Panc1 (cell line): ENCODE measurements around the gene PEAK3. TPM values are rescaled to one million over a fixed set of nuclear protein-coding genes. Genes with fewer than 3 reads are reported as not detected.

ENCODE experiments used
- ATAC-seq: fragments of 200-7000 bp; cut with Tn5 transposase; 2 replicates; pipeline ENCODE4 v1.9.1; 2020; ENCODE audit warnings: mild to moderate bottlenecking, moderate library complexity
- BruUV-seq: library from RNA; stranded (reverse); fragments of 400-500 nt; replicated peaks from 2 replicates; lab custom pipeline; 2021; lab: Mats Ljungman, UMichigan
- CTCF ChIA-PET: fragments of 300-600 bp; sonication (Branson Sonifier 250); formaldehyde crosslinking; loops from one replicate; lab custom pipeline; 2022; ENCODE audit warnings: antibody characterized with exemption; lab: Charles Lee
- POLR2A ChIA-PET: fragments of 300-600 bp; sonication (Branson Sonifier 250); formaldehyde crosslinking; loops from one replicate; lab custom pipeline; 2022; ENCODE audit warnings: antibody characterized with exemption; lab: Charles Lee
- DNase-seq: peaks from one replicate; pipeline ENCODE4 v3.0.0-alpha.2; 2010; ENCODE audit warnings: low read depth, low spot score
- H3K27ac ChIP-seq: 2 replicates; pipeline ENCODE4 v1.5.1; 2011; ENCODE audit warnings: mild to moderate bottlenecking, low read length, inconsistent platforms
- H3K27me3 ChIP-seq: fragments of 200-500 bp; sonication (Bioruptor generic); 2 replicates; pipeline ENCODE4 v1.6.0; 2014; ENCODE audit warnings: low read length, inconsistent platforms; ENCODE audit not compliant: control insufficient read depth, insufficient read depth
- H3K36me3 ChIP-seq: fragments of 200-500 bp; sonication (Bioruptor generic); 2 replicates; pipeline ENCODE4 v1.5.1; 2014; ENCODE audit warnings: inconsistent platforms, mild to moderate bottlenecking, low read length, moderate library complexity; ENCODE audit not compliant: control insufficient read depth, insufficient read depth
- H3K4me1 ChIP-seq: 2 replicates; pipeline ENCODE4 v1.5.1; 2011; ENCODE audit warnings: inconsistent platforms, mild to moderate bottlenecking, low read length, moderate library complexity; ENCODE audit not compliant: control insufficient read depth, insufficient read depth
- H3K4me3 ChIP-seq, 2 experiments: 2 replicates each; pipeline ENCODE4 v1.5.1; 2011 to 2012; ENCODE audit warnings: low read depth in 2 of 2, low read length in 2 of 2, mild to moderate bottlenecking in 2 of 2, inconsistent platforms in 1 of 2, moderate library complexity in 1 of 2
- H3K9me3 ChIP-seq: fragments of 200-500 bp; sonication (Bioruptor generic); 2 replicates; pipeline ENCODE4 v1.5.1; 2014; ENCODE audit warnings: low read depth, mild to moderate bottlenecking, inconsistent platforms, low read length, moderate library complexity; ENCODE audit not compliant: control insufficient read depth, insufficient read depth
- CTCF ChIP-seq: fragments of 450-650 bp; IDR thresholded peaks from 2 replicates; pipeline ENCODE4 v1.5.1; 2017; ENCODE audit warnings: mild to moderate bottlenecking
- POLR2AphosphoS5 ChIP-seq: IDR thresholded peaks from 2 replicates; pipeline ENCODE4 v1.6.1; 2012; ENCODE audit warnings: mild to moderate bottlenecking, low read depth, low read length, moderate library complexity
- REST ChIP-seq, 2 experiments: IDR thresholded peaks; 2 replicates each; pipeline ENCODE4 v1.6.1; 2011 to 2012; ENCODE audit warnings: low read depth in 2 of 2, control low read depth in 1 of 2, low read length in 1 of 2, mild to moderate bottlenecking in 1 of 2, moderate library complexity in 1 of 2; ENCODE audit not compliant: insufficient read depth in 1 of 2
- SIN3A ChIP-seq: IDR thresholded peaks from 2 replicates; pipeline ENCODE4 v1.6.1; 2012; ENCODE audit warnings: low read depth, mild to moderate bottlenecking, low read length, moderate library complexity, borderline replicate concordance; ENCODE audit not compliant: insufficient read depth
- TCF7L2 ChIP-seq: IDR thresholded peaks from 2 replicates; pipeline ENCODE4 v1.6.1; 2011; ENCODE audit warnings: mild to moderate bottlenecking, low read depth, low read length, inconsistent platforms
- in situ Hi-C: cut with HindIII; loops from 2 replicates; pipeline ENCODE4 v1.10.0; 2016; ENCODE audit warnings: low sequenced_read_pairs, low pct_unique_long_range_greater_than_20kb
- intact Hi-C: fragments of 100-400 bp; cut with micrococcal nuclease; formaldehyde crosslinking; loops from one replicate; pipeline ENCODE4 v1.10.0; 2022; ENCODE audit not compliant: unreplicated experiment
- total RNA-seq: library from RNA; stranded (reverse); gene quantifications from one replicate; pipeline ENCODE4 v1.2.1, GENCODE V29; 2021; ENCODE audit not compliant: unreplicated experiment

Gene PEAK3
- total RNA-seq, 1 experiment from 2014 or later: not detected

GRCh38 chr19:2235381-2236063 is 46.5 kb downstream of the PEAK3 start:
- no peaks in the 10 kb centered on the region for H3K9me3 ChIP-seq
- ATAC-seq (no peak), DNase-seq (no peak)
- intact Hi-C loops: loop anchor here (2.0 to 5.0 kb wide), 2 partner anchors 37 to 82 kb away; no protein-coding TSS in a partner anchor
- no peaks in the 10 kb centered on the region for H3K27me3 ChIP-seq
- TF ChIP-seq POLR2AphosphoS5 (no peak), REST (IDR thresholded peaks at IDR 0.05; ENCODE audit: insufficient read depth in 1 of 2, low read depth in 2 of 2, low read length in 1 of 2) (no peak), CTCF (no peak), TCF7L2 (no peak), SIN3A (no peak)
- H3K4me1 ChIP-seq: peaks cover 26% of the 10 kb centered on the region
- POLR2A ChIA-PET: interaction anchor here (0.6 kb wide), 2 partner anchors 47 to 83 kb away, joined by 3 to 16 read pairs; no protein-coding TSS in a partner anchor
- in situ Hi-C loops: no loop called here
- CTCF ChIA-PET: interaction anchor here (1.4 kb wide), 1 partner anchor 79 kb away, joined by 3 read pairs; no protein-coding TSS in a partner anchor
- peaks cover 4% of the 10 kb centered on the region; the same call in 1 of the 2 replicates for H3K36me3 ChIP-seq
- H3K27ac ChIP-seq: peak overlapping the region; percentile 89
- peak overlapping the region; percentile 75 to 83 for H3K4me3 ChIP-seq
- BruUV-seq: no TSS peak

GRCh38 chr19:2234996-2235380 is 47.0 kb downstream of the PEAK3 start:
- ChIA-PET CTCF (interaction anchor here (1.4 kb wide), 1 partner anchor 79 kb away, joined by 3 read pairs; no protein-coding TSS in a partner anchor), POLR2A (interaction anchor here (0.6 kb wide), 1 partner anchor 48 kb away, joined by 3 read pairs; no protein-coding TSS in a partner anchor)
- in situ Hi-C loops (no loop called here), intact Hi-C loops (loop anchor here (5.0 kb wide), 2 partner anchors 78 to 82 kb away; no protein-coding TSS in a partner anchor)
- peak overlapping the region; percentile 89 for H3K27ac ChIP-seq
- H3K4me1 ChIP-seq: peaks cover 24% of the 10 kb centered on the region
- peak overlapping the region; percentile 75 to 83 for H3K4me3 ChIP-seq
- TF ChIP-seq REST (IDR thresholded peaks at IDR 0.05; ENCODE audit: insufficient read depth in 1 of 2, low read depth in 2 of 2, low read length in 1 of 2) (no peak), TCF7L2 (no peak), SIN3A (no peak)
- no peak for DNase-seq
- BruUV-seq: TSS peak; percentile 71
- ATAC-seq: no peak
- H3K9me3 ChIP-seq: no peaks in the 10 kb centered on the region
- peaks cover 4% of the 10 kb centered on the region; the same call in 1 of the 2 replicates for H3K36me3 ChIP-seq
- H3K27me3 ChIP-seq: no peaks in the 10 kb centered on the region
